ENCODE measurements around the gene DLG2. TPM values are rescaled to one million over a fixed set of nuclear protein-coding genes. Genes with fewer than 3 reads are reported as not detected.

The DLG2 gene
- total and polyA plus RNA-seq, 9 of the 15 experiments (the other 6 are each of a cell fraction or from before 2014, with no cell fraction given): 0.52 to 1.6 (median 0.95) TPM

DNA sequence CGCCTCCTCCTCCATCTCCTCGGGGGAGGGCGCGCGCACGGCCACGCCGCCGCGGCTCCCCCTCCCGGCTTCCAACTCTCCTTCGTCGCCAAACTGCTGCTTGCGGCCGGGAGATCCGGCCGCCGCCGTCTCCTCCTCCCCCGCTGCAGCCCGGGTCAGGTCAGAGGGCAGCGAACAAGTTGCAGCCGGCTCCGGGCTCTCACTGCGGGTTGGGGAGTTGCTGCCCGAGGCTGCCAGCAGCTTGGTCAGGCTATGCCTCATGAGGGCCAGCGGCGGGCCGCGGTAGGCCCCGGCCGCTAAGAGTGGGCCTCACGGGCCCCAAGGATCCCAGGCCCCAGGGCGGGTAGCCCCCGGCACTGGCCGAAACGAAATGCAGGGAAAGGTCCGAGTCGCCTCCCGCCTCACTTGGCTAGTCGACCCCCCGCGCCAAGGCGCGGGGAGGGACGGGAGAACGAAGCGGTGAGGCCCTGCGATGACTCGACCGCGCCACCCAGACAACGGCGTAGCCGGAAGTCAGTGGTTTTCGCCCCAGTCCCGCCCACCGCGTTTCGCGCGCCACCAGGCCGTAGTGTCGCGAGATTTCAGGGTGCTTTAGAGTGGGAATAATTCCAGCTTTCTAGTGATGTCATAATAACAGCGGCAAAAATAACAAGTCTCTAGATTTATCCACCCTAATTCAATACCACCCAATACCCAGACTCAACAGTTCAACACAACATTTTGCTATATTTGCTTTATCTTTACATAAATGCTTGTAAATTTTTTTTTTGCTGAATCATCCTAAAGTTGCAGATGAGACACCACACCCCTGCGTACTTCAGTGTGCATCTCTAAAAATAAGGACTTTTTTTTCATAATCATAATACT lies 37.7 kb upstream of the DLG2 start, which contains the start of gene CREBZF (continued):
- peak in 1 of 2 experiments; percentile 9; a peak in 1 of 3 replicates for TF ChIP-seq CBX3 (IDR thresholded peaks at IDR 0.05; ENCODE audit: borderline replicate concordance in 1 of 2, low read length in 2 of 2)
- no peak for TF ChIP-seq NEUROD1 (IDR thresholded peaks at IDR 0.05; ENCODE audit: borderline replicate concordance, low read depth, low read length, partially characterized antibody)
- TF ChIP-seq, protein P1, sequence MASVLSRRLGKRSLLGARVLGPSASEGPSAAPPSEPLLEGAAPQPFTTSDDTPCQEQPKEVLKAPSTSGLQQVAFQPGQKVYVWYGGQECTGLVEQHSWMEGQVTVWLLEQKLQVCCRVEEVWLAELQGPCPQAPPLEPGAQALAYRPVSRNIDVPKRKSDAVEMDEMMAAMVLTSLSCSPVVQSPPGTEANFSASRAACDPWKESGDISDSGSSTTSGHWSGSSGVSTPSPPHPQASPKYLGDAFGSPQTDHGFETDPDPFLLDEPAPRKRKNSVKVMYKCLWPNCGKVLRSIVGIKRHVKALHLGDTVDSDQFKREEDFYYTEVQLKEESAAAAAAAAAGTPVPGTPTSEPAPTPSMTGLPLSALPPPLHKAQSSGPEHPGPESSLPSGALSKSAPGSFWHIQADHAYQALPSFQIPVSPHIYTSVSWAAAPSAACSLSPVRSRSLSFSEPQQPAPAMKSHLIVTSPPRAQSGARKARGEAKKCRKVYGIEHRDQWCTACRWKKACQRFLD (CRISPR knock-in tag; IDR thresholded peaks at IDR 0.05): no peak; the same call in none of the 2 replicates
- TF ChIP-seq, protein P2, sequence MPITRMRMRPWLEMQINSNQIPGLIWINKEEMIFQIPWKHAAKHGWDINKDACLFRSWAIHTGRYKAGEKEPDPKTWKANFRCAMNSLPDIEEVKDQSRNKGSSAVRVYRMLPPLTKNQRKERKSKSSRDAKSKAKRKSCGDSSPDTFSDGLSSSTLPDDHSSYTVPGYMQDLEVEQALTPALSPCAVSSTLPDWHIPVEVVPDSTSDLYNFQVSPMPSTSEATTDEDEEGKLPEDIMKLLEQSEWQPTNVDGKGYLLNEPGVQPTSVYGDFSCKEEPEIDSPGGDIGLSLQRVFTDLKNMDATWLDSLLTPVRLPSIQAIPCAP (CRISPR knock-in tag; IDR thresholded peaks at IDR 0.05; ENCODE audit: borderline replicate concordance): 0 out of 2 replicates have a peak, but pooled peaks have one; percentile 55
- TF ChIP-seq DIDO1 (tag; IDR thresholded peaks at IDR 0.05; ENCODE audit: low read depth): no peak
- TF ChIP-seq TEAD4 (IDR thresholded peaks at IDR 0.05; ENCODE audit: low read length): peak; percentile 15; the same call in 1 of the 2 replicates
- no peak for TF ChIP-seq TEAD4 (CRISPR knock-in tag; IDR thresholded peaks at IDR 0.05; ENCODE audit: borderline replicate concordance)
- peak; percentile 88 for TF ChIP-seq ETV5 (CRISPR knock-in tag; IDR thresholded peaks at IDR 0.05; ENCODE audit: low read depth)
- TF ChIP-seq MEF2A (IDR thresholded peaks at IDR 0.05; ENCODE audit: control insufficient read depth, low read depth, low read length): no peak
- TF ChIP-seq BRD4 (IDR thresholded peaks at IDR 0.05): peak; percentile 85; the same call in 1 of the 2 replicates
- TF ChIP-seq ZSCAN29 (IDR thresholded peaks at IDR 0.05): no peak

All from K562 (cell line).